GM21717 (cell line): ENCODE results near the gene LDLRAD4.
"Not testable (repeated sequence)": the region's sequence is repeated elsewhere in the genome, so short reads cannot be mapped to it uniquely, and the experiment has no call there.

Source experiments
- ATAC-seq: cut with Tn5 transposase; IDR thresholded peaks from one replicate; pipeline ENCODE4 v1.9.1; 2021; ENCODE audit warnings: mild to moderate bottlenecking, moderate library complexity; ENCODE audit not compliant: unreplicated experiment

Gene LDLRAD4

GRCh38 chr18:13245481-13246000 lies 27.0 kb downstream of the LDLRAD4 start:
- ATAC-seq = no peak

- no peak for ATAC-seq
Measured at GRCh38 chr18:13246121-13246520, 27.6 kb downstream of the LDLRAD4 start.

- ATAC-seq = no peak
Measured at GRCh38 chr18:13246591-13246990, 28.0 kb downstream of the LDLRAD4 start.

GRCh38 chr18:13247506-13247905 lies 28.9 kb downstream of the LDLRAD4 start:
- ATAC-seq = no peak

- ATAC-seq = no peak
Measured at GRCh38 chr18:13252686-13253410, 34.3 kb downstream of the LDLRAD4 start.

GRCh38 chr18:13253786-13254688 lies 35.5 kb downstream of the LDLRAD4 start:
- no peak for ATAC-seq

GRCh38 chr18:13254971-13255927 lies 36.7 kb downstream of the LDLRAD4 start:
- no peak for ATAC-seq

- ATAC-seq = no peak
Measured at GRCh38 chr18:13256444-13257305, 38.1 kb downstream of the LDLRAD4 start.

GRCh38 chr18:13257361-13257980 lies 38.9 kb downstream of the LDLRAD4 start:
- ATAC-seq = no peak

- ATAC-seq = no peak
Measured at GRCh38 chr18:13258921-13259320, 40.4 kb downstream of the LDLRAD4 start.

- no peak for ATAC-seq
Measured at GRCh38 chr18:13259701-13260100, 41.1 kb downstream of the LDLRAD4 start.

GRCh38 chr18:13260197-13260934 lies 41.8 kb downstream of the LDLRAD4 start:
- ATAC-seq = no peak

GRCh38 chr18:13260935-13261640 lies 42.5 kb downstream of the LDLRAD4 start:
- no peak for ATAC-seq

- ATAC-seq = no peak
Measured at GRCh38 chr18:13261661-13262357, 43.2 kb downstream of the LDLRAD4 start.

- not testable (repeated sequence) for ATAC-seq
Measured at GRCh38 chr18:13262358-13262680, 43.8 kb downstream of the LDLRAD4 start.

GRCh38 chr18:13262839-13263691 lies 44.5 kb downstream of the LDLRAD4 start:
- ATAC-seq = no peak
